LNCAP (cell line): Measurements from ENCODE around the gene CUL4A.

Experiments
- TF ChIP-seq, protein P1 (sequence below): fragments of 450-650 bp; IDR thresholded peaks from 2 replicates; pipeline ENCODE4 v1.5.1; 2017; ENCODE audit warnings: mild to moderate bottlenecking

The CUL4A gene

DNA sequence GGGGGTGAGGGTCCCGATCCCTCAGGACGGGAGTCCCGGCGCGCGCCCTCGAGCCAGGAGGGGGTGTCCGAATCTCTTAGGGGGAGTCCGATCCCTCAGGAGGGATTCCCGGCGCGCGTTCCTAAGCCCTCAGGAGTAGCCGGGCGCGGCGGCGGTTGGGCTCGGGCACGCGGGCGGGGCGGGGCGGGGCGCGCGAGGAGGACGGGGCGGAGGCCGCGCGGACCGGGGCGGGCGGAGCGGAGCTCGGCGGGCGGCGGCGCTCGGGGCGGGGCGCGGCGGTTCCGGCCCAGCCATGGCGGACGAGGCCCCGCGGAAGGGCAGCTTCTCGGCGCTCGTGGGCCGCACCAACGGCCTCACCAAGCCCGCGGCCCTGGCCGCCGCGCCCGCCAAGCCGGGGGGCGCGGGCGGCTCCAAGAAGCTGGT is at the start of gene CUL4A:
Gene CUL4A (plus strand): TSS at position 278 of the 423 bp plus-strand sequence. CDS start 15 bp downstream, at position 293.
- TF ChIP-seq, protein P1, sequence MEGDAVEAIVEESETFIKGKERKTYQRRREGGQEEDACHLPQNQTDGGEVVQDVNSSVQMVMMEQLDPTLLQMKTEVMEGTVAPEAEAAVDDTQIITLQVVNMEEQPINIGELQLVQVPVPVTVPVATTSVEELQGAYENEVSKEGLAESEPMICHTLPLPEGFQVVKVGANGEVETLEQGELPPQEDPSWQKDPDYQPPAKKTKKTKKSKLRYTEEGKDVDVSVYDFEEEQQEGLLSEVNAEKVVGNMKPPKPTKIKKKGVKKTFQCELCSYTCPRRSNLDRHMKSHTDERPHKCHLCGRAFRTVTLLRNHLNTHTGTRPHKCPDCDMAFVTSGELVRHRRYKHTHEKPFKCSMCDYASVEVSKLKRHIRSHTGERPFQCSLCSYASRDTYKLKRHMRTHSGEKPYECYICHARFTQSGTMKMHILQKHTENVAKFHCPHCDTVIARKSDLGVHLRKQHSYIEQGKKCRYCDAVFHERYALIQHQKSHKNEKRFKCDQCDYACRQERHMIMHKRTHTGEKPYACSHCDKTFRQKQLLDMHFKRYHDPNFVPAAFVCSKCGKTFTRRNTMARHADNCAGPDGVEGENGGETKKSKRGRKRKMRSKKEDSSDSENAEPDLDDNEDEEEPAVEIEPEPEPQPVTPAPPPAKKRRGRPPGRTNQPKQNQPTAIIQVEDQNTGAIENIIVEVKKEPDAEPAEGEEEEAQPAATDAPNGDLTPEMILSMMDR = no peak

DNA sequence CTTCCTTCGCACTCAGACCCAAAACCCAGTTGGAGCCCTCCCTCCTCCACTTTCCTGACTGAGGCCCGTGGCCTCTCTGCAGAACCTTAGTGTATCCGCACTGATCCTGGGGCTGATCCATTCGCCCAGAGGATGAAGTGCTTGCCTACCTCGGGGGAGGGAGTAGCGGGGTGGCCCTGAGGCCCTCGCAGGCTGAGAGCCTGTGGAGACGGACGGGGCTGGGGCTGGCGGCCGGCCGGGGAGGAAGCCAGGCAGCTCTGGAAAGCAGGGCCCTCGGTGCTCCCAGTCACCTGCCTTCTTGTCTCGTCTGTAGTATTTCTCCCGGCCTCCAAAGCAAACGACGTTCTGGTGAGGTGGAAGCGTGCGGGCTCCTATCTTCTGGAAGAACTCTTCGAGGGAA is 49.7 kb upstream of the CUL4A start:
- TF ChIP-seq, protein P1 = no peak

- TF ChIP-seq, protein P1 = no peak
Observed at GRCh38 chr13:113160983-113161382, 48.4 kb upstream of the CUL4A start.

DNA sequence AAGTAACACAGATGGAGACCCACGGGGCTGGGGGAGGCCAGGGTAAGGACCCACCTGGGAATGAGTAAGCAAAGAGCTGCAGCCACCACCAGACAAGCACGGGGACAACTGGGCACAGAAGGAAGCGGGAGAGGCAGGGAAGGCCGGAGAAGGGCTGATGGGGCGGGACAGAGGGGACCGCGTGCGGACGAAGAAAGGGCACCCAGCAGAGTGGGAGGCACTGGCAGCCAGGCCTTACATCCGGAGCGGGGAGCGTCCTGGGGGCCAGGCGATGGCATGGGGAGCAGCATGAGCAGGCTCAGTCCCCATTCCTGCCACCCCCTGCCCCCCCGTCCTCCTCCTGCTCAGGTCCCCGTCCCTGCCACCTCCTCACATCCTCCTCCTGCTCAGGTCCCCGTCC is 48.0 kb upstream of the CUL4A start:
- TF ChIP-seq, protein P1 = no peak

DNA sequence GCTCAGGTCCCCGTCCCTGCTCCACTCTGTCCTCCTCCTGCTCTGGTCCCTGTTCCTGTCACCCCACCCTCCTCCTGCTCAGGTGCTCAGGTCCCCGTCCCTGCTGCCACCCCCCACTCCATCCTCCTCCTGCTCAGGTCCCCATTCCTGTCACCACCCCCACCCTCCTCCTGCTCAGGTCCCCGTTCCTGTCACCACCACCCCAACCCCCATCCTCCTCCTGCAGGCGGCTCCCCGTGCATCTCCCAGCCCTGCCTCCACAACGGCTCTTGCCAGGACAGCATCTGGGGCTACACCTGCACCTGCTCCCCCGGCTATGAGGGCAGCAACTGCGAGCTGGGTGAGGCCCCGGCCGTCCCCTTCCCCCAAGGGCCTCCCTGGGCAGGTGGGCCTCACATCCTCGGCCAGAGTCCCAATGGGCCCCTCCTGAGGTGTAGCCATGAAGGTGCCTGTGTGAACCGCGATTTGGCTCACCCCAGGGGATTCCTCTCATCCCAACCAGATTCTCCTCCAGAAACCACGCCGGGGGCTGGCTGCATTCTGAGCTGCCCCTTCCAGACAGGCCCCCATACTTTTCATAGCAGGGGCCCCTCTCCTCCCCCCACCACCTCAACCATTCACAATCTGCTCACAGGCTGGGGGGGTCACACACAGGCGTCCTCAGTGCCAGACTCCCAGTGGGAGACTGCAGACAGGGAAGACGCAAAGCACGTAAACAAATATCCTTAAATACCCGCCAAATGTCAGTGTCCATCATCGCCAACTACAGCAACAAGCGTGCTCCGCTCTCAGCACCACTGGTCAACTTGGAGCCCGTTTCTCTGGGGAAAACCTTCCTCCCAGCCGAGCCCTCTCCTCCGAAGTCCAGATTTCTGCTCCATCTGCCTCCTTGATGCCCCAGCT is 46.4 kb upstream of the CUL4A start:
- TF ChIP-seq, protein P1 = no peak

DNA sequence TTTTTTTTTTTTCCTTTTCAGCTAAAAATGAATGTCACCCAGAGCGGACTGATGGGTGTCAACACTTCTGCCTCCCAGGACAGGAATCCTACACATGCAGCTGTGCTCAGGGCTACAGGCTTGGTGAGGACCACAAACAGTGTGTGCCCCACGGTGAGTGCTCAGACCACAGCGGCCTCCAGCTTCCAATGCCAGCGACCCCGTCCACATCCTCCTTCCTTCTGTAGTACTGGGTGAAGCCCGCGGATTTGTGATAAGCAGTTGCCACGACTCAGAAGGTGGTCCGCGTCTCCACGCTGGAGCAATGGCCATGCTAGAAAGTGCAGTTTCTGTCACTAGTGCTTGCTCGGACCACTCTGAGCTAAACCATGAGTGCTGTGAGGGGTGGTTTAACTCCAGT is 44.9 kb upstream of the CUL4A start:
- TF ChIP-seq, protein P1 = no peak

DNA sequence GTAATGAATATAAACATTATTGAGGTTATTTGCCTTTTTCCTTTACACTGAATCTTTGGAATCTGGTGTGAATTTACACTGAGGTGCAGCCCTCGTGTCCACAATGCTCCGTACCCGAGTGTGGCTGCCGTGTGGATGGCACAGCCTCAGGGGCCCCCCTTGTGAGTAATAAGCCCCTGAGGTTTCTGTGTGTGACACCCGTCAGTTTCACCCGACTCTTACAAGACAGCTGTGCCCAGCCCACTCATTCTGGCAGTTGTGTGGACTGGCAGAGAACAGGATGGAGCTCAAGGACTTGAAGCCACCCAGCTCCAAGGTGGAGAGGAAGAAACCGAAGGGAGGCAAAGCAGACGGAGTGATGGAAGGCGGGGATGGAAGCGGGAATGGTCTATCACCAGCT is 43.1 kb upstream of the CUL4A start:
- TF ChIP-seq, protein P1 = no peak
